HG03457 (cell line): ENCODE results near the gene TRMT1.

ENCODE experiments used
- ATAC-seq: cut with Tn5 transposase; IDR thresholded peaks from one replicate; pipeline ENCODE4 v1.9.1; 2021; ENCODE audit warnings: moderate number of reproducible peaks; ENCODE audit not compliant: unreplicated experiment

Gene TRMT1

DNA sequence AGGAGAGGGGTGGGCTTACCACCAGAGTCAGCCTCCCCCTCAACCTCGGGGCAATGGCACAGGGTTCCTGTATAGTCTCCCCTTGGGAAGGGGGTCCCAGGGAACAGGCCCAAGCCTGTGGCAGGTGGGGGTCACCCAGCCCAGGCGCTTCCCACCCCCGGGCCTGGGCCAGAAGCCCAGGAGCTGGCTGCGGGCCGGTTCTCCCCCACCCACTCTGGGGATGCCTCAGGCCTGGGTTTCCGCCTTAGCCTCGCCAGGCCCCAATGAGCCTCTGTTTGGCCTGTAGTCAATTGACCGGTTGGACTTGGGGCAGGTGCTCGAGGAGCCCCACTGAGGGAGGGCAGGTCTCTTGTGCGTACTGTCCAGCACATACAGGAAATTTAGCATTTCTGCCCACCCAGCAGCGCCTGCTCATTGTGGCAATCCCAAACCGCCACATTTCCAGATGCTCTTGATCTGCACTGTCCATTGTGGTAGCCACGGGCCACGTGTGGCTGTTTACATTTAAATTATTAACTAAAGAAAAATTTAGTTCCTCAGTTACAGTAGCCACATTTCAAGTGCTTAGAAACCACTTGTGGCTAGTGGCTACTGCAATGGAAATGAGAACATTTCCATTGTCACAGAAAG lies 23.8 kb downstream of the TRMT1 start:
- ATAC-seq: no peak

GRCh38 chr19:13092158-13092543 lies 24.4 kb downstream of the TRMT1 start:
- no peak for ATAC-seq

- no peak for ATAC-seq
These were observed 25.0 kb downstream of the TRMT1 start for GRCh38 chr19:13091400-13092157.

DNA sequence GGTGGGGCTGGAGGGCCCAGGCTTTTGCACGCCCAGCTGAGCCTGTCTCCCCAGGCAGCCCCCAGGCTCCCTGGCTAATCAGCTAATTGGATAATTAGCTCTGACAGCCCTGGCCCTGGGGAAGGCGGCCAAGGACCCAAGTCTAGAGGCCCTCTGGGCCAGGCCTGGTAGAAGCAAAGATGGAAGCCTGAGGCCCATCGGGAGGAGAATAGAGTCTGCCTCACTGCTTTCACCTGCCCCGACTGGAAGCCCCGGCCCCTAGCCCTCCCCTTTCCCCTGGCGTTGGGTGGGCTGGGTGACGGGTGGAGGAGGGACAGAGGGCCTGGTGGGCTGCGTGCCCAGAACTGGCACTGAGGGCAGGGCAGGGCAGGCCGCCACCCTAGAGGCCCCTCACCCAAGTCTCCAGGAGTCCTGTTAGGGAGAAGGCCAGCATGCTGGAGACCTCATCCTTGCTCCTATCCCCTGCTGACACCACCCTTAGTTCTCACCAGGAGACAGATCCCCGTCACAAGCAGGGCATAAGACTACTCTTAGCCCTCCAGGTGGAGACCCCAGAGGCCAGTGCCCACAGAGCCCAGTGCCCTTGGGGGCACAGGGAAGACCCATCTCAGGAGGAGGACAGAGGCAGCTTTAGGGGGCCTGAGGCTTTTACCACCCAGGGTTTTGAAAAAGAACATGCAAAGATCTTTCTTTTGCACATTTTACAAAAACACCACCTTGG lies 25.9 kb downstream of the TRMT1 start:
- no peak for ATAC-seq

GRCh38 chr19:13089857-13090507 lies 26.6 kb downstream of the TRMT1 start:
- no peak for ATAC-seq

GRCh38 chr19:13089139-13089856 lies 27.2 kb downstream of the TRMT1 start:
- ATAC-seq: no peak

GRCh38 chr19:13087795-13088537 lies 28.6 kb downstream of the TRMT1 start:
- ATAC-seq: no peak

GRCh38 chr19:13087295-13087694 lies 29.2 kb downstream of the TRMT1 start:
- ATAC-seq: no peak

- no peak for ATAC-seq
These were observed 30.2 kb downstream of the TRMT1 start for GRCh38 chr19:13086341-13086740.

- no peak for ATAC-seq
These were observed 30.9 kb downstream of the TRMT1 start for GRCh38 chr19:13085666-13086065.

DNA sequence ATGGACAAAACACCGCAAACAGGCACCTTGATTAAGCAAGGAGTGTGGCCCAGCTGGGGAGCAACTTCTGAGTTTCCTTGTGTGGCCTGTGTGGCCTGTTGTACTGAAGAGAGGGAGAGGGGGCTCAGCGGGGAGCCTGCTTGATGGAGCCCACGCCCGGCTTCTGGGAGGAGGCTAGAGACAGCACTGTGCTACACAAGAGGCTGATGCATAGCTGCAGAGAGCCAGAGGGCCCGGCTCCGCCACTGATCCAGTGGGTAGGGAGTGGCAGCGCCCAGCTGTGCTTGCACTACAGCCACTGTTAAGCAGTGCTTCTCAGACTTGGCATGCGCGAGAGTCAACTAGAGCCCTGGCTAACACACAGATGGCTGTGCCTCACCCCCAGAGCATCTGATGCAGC lies 32.9 kb downstream of the TRMT1 start:
- no peak for ATAC-seq

DNA sequence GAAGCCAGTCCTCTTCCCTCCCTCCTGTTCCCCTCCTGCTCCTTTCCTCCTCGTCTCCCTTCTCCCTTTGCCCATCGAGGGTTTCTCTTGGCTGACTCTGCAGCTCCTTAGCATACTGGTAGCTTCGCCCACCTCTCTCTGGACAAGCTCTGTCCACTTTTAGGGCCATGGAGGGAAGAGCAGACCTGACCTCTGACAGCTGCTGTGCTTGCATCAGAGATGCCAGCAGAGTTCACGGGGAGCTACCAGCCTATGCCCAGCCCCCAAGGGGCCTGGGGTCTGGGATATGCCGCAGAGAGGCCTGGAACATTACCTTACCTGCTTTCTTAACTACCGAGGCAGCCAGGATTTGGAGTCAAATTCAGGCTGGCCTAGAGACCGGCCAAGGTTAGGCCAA lies 33.5 kb downstream of the TRMT1 start:
- no peak for ATAC-seq

DNA sequence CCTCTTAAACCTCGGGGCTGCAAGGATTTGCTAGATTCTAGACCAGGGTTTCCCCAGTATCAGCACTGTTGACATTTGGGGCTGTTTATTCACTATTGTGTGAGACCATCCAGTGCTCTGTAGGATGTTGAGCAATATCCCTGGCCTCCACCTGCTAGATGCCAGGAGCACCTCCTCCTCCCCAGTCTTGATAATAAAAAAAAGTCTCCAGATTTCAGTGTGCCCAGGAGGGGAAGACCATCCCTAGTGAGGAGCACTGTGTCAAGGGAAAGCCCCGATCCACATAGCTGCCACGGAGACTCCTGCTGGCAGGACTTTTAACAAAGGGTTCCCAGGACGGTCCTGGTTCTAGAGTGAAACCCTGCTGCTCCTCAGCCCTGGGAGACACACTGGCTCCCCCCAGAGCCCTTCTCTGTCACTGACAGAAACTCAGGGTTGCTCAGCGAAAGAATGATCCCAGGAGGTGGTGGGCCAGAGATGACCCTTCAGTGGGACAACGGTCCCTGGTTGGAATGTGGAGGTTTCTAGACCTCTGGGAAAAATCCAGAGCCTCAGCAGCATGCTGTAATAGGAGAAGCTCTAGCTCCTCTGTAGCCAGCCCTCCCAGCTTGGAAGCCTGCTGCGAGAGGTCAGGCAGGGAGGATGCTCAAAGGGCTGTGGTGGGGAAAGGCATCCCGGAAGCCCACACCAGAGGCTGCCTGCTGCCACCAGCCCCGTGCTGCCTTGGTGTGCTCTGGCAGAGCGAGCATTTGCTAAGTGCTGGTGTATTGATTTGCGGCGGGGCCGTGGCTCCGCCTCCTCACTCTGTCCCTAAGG lies 34.1 kb downstream of the TRMT1 start:
- ATAC-seq: no peak

DNA sequence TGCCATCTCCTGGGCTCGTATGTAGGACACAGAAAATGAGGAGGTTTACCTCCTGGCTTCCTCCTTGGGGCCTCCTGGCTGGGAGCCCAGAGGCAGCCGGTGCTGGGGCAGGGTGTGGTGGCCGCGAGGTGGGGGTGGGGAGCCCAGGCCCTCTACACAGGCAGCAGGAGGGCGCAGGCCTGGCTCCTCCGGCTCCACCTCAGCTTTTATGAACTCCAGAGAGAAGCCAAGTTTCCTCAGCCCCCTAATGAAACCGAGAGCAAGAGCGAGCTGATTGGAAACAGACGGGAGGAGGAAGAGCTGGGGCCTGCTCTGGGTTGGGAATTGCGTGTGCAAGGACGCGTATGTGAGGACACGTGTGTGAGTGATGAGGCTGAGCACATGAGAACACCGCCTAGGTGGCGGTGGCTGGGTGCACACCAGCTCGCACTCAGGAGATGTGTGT lies 37.0 kb downstream of the TRMT1 start:
- no peak for ATAC-seq

- no peak for ATAC-seq
These were observed 37.5 kb downstream of the TRMT1 start for GRCh38 chr19:13078897-13079541.

DNA sequence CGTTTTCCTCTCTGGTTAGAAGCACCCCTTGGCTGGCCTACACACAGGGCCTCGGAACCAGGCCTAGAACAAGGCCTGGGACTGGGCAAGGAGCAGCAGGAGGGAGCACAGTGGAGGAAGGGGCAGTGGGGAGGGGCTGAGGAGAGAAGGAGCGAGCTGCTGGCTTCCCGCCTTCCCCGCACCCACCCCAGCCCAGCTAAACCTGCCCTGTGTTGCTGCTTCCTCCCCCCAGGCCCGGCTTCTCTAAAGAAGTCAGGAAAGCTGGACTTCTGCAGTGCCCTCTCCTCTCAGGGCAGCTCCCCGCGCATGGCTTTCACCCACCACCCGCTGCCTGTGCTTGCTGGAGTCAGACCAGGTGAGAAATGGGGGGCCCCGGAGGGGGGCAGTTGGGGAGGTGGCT lies 38.2 kb downstream of the TRMT1 start:
- no peak for ATAC-seq

- no peak for ATAC-seq
These were observed 39.3 kb downstream of the TRMT1 start for GRCh38 chr19:13077240-13077639.

- ATAC-seq: no peak
These were observed 39.8 kb downstream of the TRMT1 start for GRCh38 chr19:13076787-13077186.

- no peak for ATAC-seq
These were observed 40.2 kb downstream of the TRMT1 start for GRCh38 chr19:13076320-13076719.
